Kidney epithelial cell (primary cell): ENCODE data around the gene TTC6. TPM values are rescaled to one million over a fixed set of nuclear protein-coding genes. Genes with fewer than 3 reads are reported as not detected.
"Not testable (repeated sequence)": the region's sequence is repeated elsewhere in the genome, so short reads cannot be mapped to it uniquely, and the experiment has no call there.

ENCODE experiments used
- DNase-seq: peaks from one replicate; pipeline ENCODE4 v3.0.0-alpha.2; 2010; ENCODE audit warnings: low read depth
- H3K27me3 ChIP-seq: 2 replicates; pipeline ENCODE4 v1.6.0; 2011; ENCODE audit warnings: low read length; ENCODE audit not compliant: control insufficient read depth, insufficient read depth
- H3K36me3 ChIP-seq: 2 replicates; pipeline ENCODE4 v1.5.1; 2011; ENCODE audit warnings: low read length; ENCODE audit not compliant: control insufficient read depth, insufficient read depth
- H3K4me3 ChIP-seq: 2 replicates; pipeline ENCODE4 v1.5.1; 2011; ENCODE audit warnings: low read depth, mild to moderate bottlenecking, control low read depth, low read length
- total RNA-seq: library from RNA; depleted of rRNA; stranded (reverse); fragments of >200 nt; gene quantifications from 2 replicates; pipeline ENCODE4 v1.2.3, GENCODE V29; 2015
- TF ChIP-seq, protein P1 (sequence below): IDR thresholded peaks from 2 replicates; pipeline ENCODE4 v1.5.1; 2011; ENCODE audit warnings: mild to moderate bottlenecking, moderate library complexity, low read length, control low read depth, inconsistent platforms; ENCODE audit not compliant: insufficient read depth, poor library complexity, severe bottlenecking

The TTC6 gene
- total RNA-seq, 1 donor from 2014 or later = 0.13 TPM

GRCh38 chr14:37553935-37554550, 41.4 kb upstream of the TTC6 start:
- no peak overlapping the region for H3K4me3 ChIP-seq
- DNase-seq = no peak
- no peaks in the 10 kb centered on the region for H3K36me3 ChIP-seq
- TF ChIP-seq, protein P1, sequence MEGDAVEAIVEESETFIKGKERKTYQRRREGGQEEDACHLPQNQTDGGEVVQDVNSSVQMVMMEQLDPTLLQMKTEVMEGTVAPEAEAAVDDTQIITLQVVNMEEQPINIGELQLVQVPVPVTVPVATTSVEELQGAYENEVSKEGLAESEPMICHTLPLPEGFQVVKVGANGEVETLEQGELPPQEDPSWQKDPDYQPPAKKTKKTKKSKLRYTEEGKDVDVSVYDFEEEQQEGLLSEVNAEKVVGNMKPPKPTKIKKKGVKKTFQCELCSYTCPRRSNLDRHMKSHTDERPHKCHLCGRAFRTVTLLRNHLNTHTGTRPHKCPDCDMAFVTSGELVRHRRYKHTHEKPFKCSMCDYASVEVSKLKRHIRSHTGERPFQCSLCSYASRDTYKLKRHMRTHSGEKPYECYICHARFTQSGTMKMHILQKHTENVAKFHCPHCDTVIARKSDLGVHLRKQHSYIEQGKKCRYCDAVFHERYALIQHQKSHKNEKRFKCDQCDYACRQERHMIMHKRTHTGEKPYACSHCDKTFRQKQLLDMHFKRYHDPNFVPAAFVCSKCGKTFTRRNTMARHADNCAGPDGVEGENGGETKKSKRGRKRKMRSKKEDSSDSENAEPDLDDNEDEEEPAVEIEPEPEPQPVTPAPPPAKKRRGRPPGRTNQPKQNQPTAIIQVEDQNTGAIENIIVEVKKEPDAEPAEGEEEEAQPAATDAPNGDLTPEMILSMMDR = no peak
- H3K27me3 ChIP-seq = no peaks in the 10 kb centered on the region

DNA sequence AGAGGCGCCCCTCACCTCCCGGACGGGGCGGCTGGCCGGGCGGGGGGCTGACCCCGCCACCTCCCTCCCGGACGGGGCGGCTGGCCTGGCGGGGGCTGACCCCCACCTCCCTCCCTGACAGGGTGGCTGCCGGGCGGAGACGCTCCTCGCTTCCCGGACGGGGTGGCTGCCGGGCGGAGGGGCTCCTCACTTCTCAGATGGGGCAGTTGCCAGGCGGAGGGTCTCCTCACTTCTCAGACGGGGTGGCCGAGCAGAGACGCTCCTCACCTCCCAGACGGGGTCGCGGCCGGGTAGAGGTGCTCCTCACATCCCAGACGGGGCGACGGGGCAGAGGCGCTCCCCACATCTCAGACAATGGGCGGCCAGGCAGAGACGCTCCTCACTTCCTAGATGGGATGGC, 39.8 kb upstream of the TTC6 start:
- not testable (repeated sequence) for H3K27me3 ChIP-seq, DNase-seq, H3K36me3 ChIP-seq, H3K4me3 ChIP-seq

- no peak overlapping the region for H3K4me3 ChIP-seq
- DNase-seq = no peak
- no peaks in the 10 kb centered on the region for H3K27me3 ChIP-seq
- no peaks in the 10 kb centered on the region for H3K36me3 ChIP-seq
- TF ChIP-seq, protein P1 = no peak
These were observed 36.7 kb upstream of the TTC6 start for GRCh38 chr14:37558740-37559139.

DNA sequence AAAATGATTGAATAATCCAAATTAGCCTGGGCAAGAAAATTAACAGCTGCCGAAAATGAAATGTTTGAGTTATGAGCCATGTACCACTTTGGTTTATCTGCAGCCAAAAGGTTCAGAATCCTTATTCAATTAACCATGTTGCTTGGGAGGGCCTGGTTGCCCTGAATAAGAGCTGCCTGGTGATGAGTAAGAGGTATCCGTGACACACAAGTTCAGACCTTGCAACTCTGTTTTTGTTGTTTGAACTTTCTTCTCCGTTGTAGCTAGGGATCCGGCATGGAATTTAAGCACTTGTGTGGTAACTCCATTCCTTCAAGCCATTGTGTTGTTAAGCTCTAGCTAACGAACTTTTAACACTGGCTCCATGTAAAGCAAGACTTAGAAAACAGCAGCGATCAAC, 36.0 kb upstream of the TTC6 start:
- no peaks in the 10 kb centered on the region for H3K27me3 ChIP-seq
- DNase-seq = no peak
- H3K4me3 ChIP-seq = no peak overlapping the region
- TF ChIP-seq, protein P1 = no peak
- no peaks in the 10 kb centered on the region for H3K36me3 ChIP-seq

DNA sequence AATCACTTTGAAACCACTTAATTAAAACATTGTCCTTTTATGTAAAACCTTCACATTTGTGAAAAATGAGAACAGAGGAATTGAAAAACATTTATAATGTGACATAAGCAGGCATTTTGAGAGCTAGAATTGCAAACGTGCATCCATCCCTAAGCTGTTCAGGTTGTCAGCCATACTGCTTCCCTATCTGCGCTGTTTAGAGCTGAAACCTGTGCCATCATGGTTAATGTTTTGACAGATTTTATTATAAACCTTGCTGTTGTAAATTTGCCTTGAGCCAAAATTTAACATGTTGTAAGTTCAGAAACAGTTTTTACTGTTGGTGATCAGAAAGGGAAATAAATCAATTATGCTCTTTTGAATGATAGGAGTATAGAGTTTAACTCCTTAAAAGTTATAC, 32.2 kb upstream of the TTC6 start:
- Histone ChIP-seq H3K27me3 (no peaks in the 10 kb centered on the region), H3K36me3 (no peaks in the 10 kb centered on the region), H3K4me3 (no peak overlapping the region)
- no peak for DNase-seq
- TF ChIP-seq, protein P1 = no peak

DNA sequence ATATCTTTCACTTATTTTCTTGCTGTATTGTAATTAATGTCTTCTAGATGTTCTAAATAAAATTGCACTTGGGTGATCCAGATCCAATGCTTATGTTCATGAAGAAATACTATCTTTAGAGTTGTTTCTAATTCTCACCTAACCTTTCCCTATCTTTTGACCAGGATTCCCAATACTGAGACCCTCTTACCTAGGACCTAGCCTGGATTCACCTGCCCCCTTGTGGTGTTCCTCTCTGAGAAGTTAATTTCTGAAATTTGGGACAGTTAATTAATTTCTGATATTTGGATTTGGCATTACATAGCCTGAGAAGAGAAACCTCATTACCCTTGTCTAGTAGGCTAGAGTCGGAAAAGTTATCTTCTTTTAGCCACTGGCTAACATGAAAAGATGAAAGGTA, 29.9 kb upstream of the TTC6 start:
- TF ChIP-seq, protein P1 = peak; percentile 22
- H3K27me3 ChIP-seq = no peaks in the 10 kb centered on the region
- no peaks in the 10 kb centered on the region for H3K36me3 ChIP-seq
- H3K4me3 ChIP-seq = no peak overlapping the region
- DNase-seq = no peak
